Activated CD8-positive, alpha-beta T cell treated with anti-CD3 and anti-CD28 coated beads for 36 hours (primary cell): ENCODE results near the gene SIGLECL1. TPM values are rescaled to one million over a fixed set of nuclear protein-coding genes. Genes with fewer than 3 reads are reported as not detected.

Source experiments
- ATAC-seq: fragments of 200-7000 bp; cut with Tn5 transposase; one replicate; pipeline ENCODE4 v1.10.0; 2021; ENCODE audit warnings: mild to moderate bottlenecking, moderate library complexity
- CTCF ChIA-PET: fragments of 350-600 bp; sonication (Branson Sonifier 250); formaldehyde crosslinking; loops from one replicate; lab custom pipeline; 2021; ENCODE audit warnings: antibody characterized with exemption; lab: Charles Lee
- POLR2A ChIA-PET: fragments of 350-600 bp; sonication (Branson Sonifier 250); formaldehyde crosslinking; loops from one replicate; lab custom pipeline; 2021; ENCODE audit warnings: antibody characterized with exemption; lab: Charles Lee
- DNase-seq: peaks from one replicate; pipeline ENCODE4 v3.0.0-alpha.2; 2020
- H3K27ac Mint-ChIP-seq: one replicate; pipeline ENCODE4 v1.8.0; 2021; ENCODE audit warnings: mild to moderate bottlenecking, mixed read lengths
- H3K27me3 Mint-ChIP-seq: one replicate; pipeline ENCODE4 v1.8.0; 2021; ENCODE audit warnings: mixed read lengths
- H3K36me3 Mint-ChIP-seq: one replicate; pipeline ENCODE4 v1.8.0; 2021; ENCODE audit warnings: low read depth, mixed read lengths
- H3K4me1 Mint-ChIP-seq: one replicate; pipeline ENCODE4 v1.8.0; 2021; ENCODE audit warnings: low read depth, mixed read lengths
- H3K4me3 Mint-ChIP-seq: one replicate; pipeline ENCODE4 v1.8.0; 2021; ENCODE audit warnings: mild to moderate bottlenecking, moderate library complexity, mixed read lengths
- H3K9me3 Mint-ChIP-seq: one replicate; pipeline ENCODE4 v1.8.0; 2021; ENCODE audit warnings: mixed read lengths
- CTCF ChIP-seq: fragments of 200-600 bp; IDR thresholded peaks from one replicate; pipeline ENCODE4 v1.8.0; 2022; ENCODE audit warnings: antibody characterized with exemption, mild to moderate bottlenecking
- intact Hi-C: fragments of 100-400 bp; cut with micrococcal nuclease; formaldehyde crosslinking; loops from one replicate; pipeline ENCODE4 v1.10.0; 2022
- microRNA-seq: library from miRNA; unstranded; fragments of <30 nt; microRNA quantifications from one replicate; pipeline ENCODE4 v1.2.0, GENCODE V29; 2022; ENCODE audit warnings: borderline microRNAs expressed, borderline replicate concordance
- total RNA-seq, 2 experiments: library from RNA; stranded (reverse); gene quantifications; one replicate each; pipeline ENCODE4 v1.2.3, GENCODE V29; 2021

Gene SIGLECL1
- total RNA-seq, 2 experiments from 2014 or later: not detected

GRCh38 chr19:51317376-51317775 lies 66.5 kb downstream of the SIGLECL1 start:
- CTCF ChIA-PET: interaction anchor here (1.0 kb wide), 1 partner anchor 198 kb away, joined by 3 read pairs; no protein-coding TSS in a partner anchor
- Mint-ChIP-seq H3K4me1 (no peaks in the 10 kb centered on the region), H3K4me3 (no peak overlapping the region), H3K9me3 (peaks cover 3% of the 10 kb centered on the region), H3K27ac (no peak overlapping the region), H3K27me3 (peaks cover 22% of the 10 kb centered on the region), H3K36me3 (no peaks in the 10 kb centered on the region)
- ATAC-seq: no peak
- intact Hi-C loops: no loop called here
- no peak for DNase-seq
- TF ChIP-seq CTCF: no peak
- POLR2A ChIA-PET: no interaction called here

GRCh38 chr19:51317968-51318367 lies 67.1 kb downstream of the SIGLECL1 start:
- no peak for ATAC-seq
- no peak overlapping the region for H3K27ac Mint-ChIP-seq

More at GRCh38 chr19:51317968-51318367, 67.1 kb downstream of the SIGLECL1 start:
- POLR2A ChIA-PET: no interaction called here
- intact Hi-C loops: no loop called here
- Mint-ChIP-seq H3K9me3 (peaks cover 3% of the 10 kb centered on the region), H3K36me3 (no peaks in the 10 kb centered on the region), H3K27me3 (peaks cover 24% of the 10 kb centered on the region), H3K4me1 (no peaks in the 10 kb centered on the region), H3K4me3 (no peak overlapping the region)
- CTCF ChIA-PET: interaction anchor here (1.0 kb wide), 1 partner anchor 198 kb away, joined by 3 read pairs; no protein-coding TSS in a partner anchor
- no peak for DNase-seq
- no peak for TF ChIP-seq CTCF

Small RNA genes within 50 kb of the gene (microRNA-seq; reads per million reads assigned to microRNA genes)
- gene MIR8074: not detected

Other genes with a start within 250 kb of the SIGLECL1 start
- not detected for gene KLK8, start 249.5 kb upstream of the SIGLECL1 start, total RNA-seq
- not detected for gene KLK10, start 231.4 kb upstream of the SIGLECL1 start, total RNA-seq
- not detected for gene KLK11, start 224.5 kb upstream of the SIGLECL1 start, total RNA-seq
- gene KLK12, start 216.1 kb upstream of the SIGLECL1 start, total RNA-seq: not detected
- gene KLK13, start 186.0 kb upstream of the SIGLECL1 start, total RNA-seq: not detected
- gene KLK14, start 168.2 kb upstream of the SIGLECL1 start, total RNA-seq: under 1 TPM; 0.32 to 0.43 TPM
- 10 to 100 TPM; 10.6 to 11.1 TPM for gene CTU1, start 142.7 kb upstream of the SIGLECL1 start, total RNA-seq
- gene SIGLEC9, start 126.2 kb upstream of the SIGLECL1 start, total RNA-seq: under 1 TPM; 0.40 to 0.65 TPM
- gene SIGLEC7, start 108.8 kb upstream of the SIGLECL1 start, total RNA-seq: not detected
- gene CD33, start 26.0 kb upstream of the SIGLECL1 start, total RNA-seq: under 1 TPM in 1 of 2 experiments, not detected in 1; 0.54 TPM
- gene IGLON5, start 60.6 kb downstream of the SIGLECL1 start, total RNA-seq: under 1 TPM; 0.16 to 0.23 TPM
- 1 to 10 TPM; 3.6 to 3.7 TPM for gene VSIG10L, start 91.1 kb downstream of the SIGLECL1 start, total RNA-seq
- 100 to 1,000 TPM; 151 to 162 TPM for gene ETFB, start 115.3 kb downstream of the SIGLECL1 start, total RNA-seq
- gene CLDND2, start 117.9 kb downstream of the SIGLECL1 start, total RNA-seq: 1 to 10 TPM; 5.0 to 5.4 TPM
- 100 to 1,000 TPM; 258 to 283 TPM for gene NKG7, start 121.6 kb downstream of the SIGLECL1 start, total RNA-seq
- gene LIM2, start 136.9 kb downstream of the SIGLECL1 start, total RNA-seq: 1 to 10 TPM; 1.4 to 2.6 TPM
- not detected for gene C19orf84, start 139.5 kb downstream of the SIGLECL1 start, total RNA-seq
- gene SIGLEC10, start 166.6 kb downstream of the SIGLECL1 start, total RNA-seq: under 1 TPM in 1 of 2 experiments, not detected in 1; 0.32 TPM
- not detected for gene SIGLEC8, start 207.4 kb downstream of the SIGLECL1 start, total RNA-seq
- not detected for gene CEACAM18, start 227.5 kb downstream of the SIGLECL1 start, total RNA-seq